AG08396 (cell line): ENCODE measurements around the gene DOCK4.

Experiments
- DNase-seq: peaks from one replicate; pipeline ENCODE4 v3.0.0; 2012; ENCODE audit warnings: low spot score, mixed read lengths

The DOCK4 gene

GRCh38 chr7:112080978-112081377, 125.2 kb downstream of the DOCK4 start:
- no peak for DNase-seq

GRCh38 chr7:112080441-112080840, 125.8 kb downstream of the DOCK4 start:
- DNase-seq, result peak; percentile 49

GRCh38 chr7:112079673-112080072, 126.5 kb downstream of the DOCK4 start:
- no peak for DNase-seq

GRCh38 chr7:112079122-112079521, 127.1 kb downstream of the DOCK4 start:
- no peak for DNase-seq

GRCh38 chr7:112076324-112076723, 129.9 kb downstream of the DOCK4 start:
- DNase-seq, result no peak

- no peak for DNase-seq
These were observed 131.7 kb downstream of the DOCK4 start for GRCh38 chr7:112074464-112074863.

- no peak for DNase-seq
These were observed 132.7 kb downstream of the DOCK4 start for GRCh38 chr7:112073530-112073929.

- DNase-seq, result no peak
These were observed 133.5 kb downstream of the DOCK4 start for GRCh38 chr7:112072541-112073245.

GRCh38 chr7:112071856-112072255, 134.3 kb downstream of the DOCK4 start:
- no peak for DNase-seq

- no peak for DNase-seq
These were observed 135.4 kb downstream of the DOCK4 start for GRCh38 chr7:112070674-112071256.

- DNase-seq, result no peak
These were observed 136.3 kb downstream of the DOCK4 start for GRCh38 chr7:112069879-112070321.

- no peak for DNase-seq
These were observed 137.2 kb downstream of the DOCK4 start for GRCh38 chr7:112068967-112069366.

- no peak for DNase-seq
These were observed 138.3 kb downstream of the DOCK4 start for GRCh38 chr7:112067632-112068540.

- DNase-seq, result no peak
These were observed 139.0 kb downstream of the DOCK4 start for GRCh38 chr7:112067200-112067599.

GRCh38 chr7:112065758-112066157, 140.4 kb downstream of the DOCK4 start:
- DNase-seq, result no peak

GRCh38 chr7:112064627-112065385, 141.4 kb downstream of the DOCK4 start:
- DNase-seq, result no peak

- DNase-seq, result no peak
These were observed 142.2 kb downstream of the DOCK4 start for GRCh38 chr7:112063974-112064373.

- no peak for DNase-seq
These were observed 145.1 kb downstream of the DOCK4 start for GRCh38 chr7:112061051-112061450.

GRCh38 chr7:112060625-112061024, 145.6 kb downstream of the DOCK4 start:
- no peak for DNase-seq

GRCh38 chr7:112059675-112060074, 146.5 kb downstream of the DOCK4 start:
- DNase-seq, result no peak

GRCh38 chr7:112058686-112059085, 147.5 kb downstream of the DOCK4 start:
- no peak for DNase-seq

- no peak for DNase-seq
These were observed 149.8 kb downstream of the DOCK4 start for GRCh38 chr7:112056409-112056808.
